Neuronal stem cell (in vitro differentiated cells): ENCODE measurements around the gene PKD1L1.

Source experiments
- DNase-seq: peaks from one replicate; pipeline ENCODE4 v3.0.0-alpha.2; 2013; ENCODE audit warnings: low spot score
- H2AFZ ChIP-seq: one replicate; pipeline ENCODE4 v1.6.1; 2013; ENCODE audit warnings: mild to moderate bottlenecking, low read length, inconsistent platforms
- H2AK5ac ChIP-seq: 2 replicates; pipeline ENCODE4 v1.6.1; 2013; ENCODE audit warnings: low read depth, mild to moderate bottlenecking, inconsistent platforms, low read length, moderate library complexity, mixed read lengths
- H2BK120ac ChIP-seq: 2 replicates; pipeline ENCODE4 v1.6.1; 2013; ENCODE audit warnings: low read depth, mild to moderate bottlenecking, inconsistent platforms, low read length, moderate library complexity, mixed read lengths
- H2BK12ac ChIP-seq: one replicate; pipeline ENCODE4 v1.6.1; 2013; ENCODE audit warnings: low read length, inconsistent platforms
- H2BK15ac ChIP-seq: 2 replicates; pipeline ENCODE4 v1.6.1; 2013; ENCODE audit warnings: mild to moderate bottlenecking, low read length, inconsistent platforms, mixed read lengths
- H2BK5ac ChIP-seq: one replicate; pipeline ENCODE4 v1.6.1; 2013; ENCODE audit warnings: inconsistent platforms, mild to moderate bottlenecking, low read length, moderate library complexity
- H3K14ac ChIP-seq: one replicate; pipeline ENCODE4 v1.6.1; 2013; ENCODE audit warnings: low read length, inconsistent platforms
- H3K18ac ChIP-seq: 2 replicates; pipeline ENCODE4 v1.6.1; 2013; ENCODE audit warnings: low read length, inconsistent platforms
- H3K23ac ChIP-seq: 2 replicates; pipeline ENCODE4 v1.6.1; 2013; ENCODE audit warnings: low read depth, mild to moderate bottlenecking, mixed read lengths, low read length, inconsistent platforms; ENCODE audit not compliant: poor library complexity
- H3K27ac ChIP-seq: replicated peaks from 3 replicates; pipeline ENCODE4 v1.5.1; 2013; ENCODE audit warnings: low read length, inconsistent platforms
- H3K27me3 ChIP-seq, 3 experiments: 2 replicates each; pipeline ENCODE4 v1.6.1; 2013; ENCODE audit warnings: low read length in 3 of 3, mild to moderate bottlenecking in 2 of 3, inconsistent platforms in 1 of 3, low read depth in 1 of 3, mixed read lengths in 1 of 3, moderate library complexity in 1 of 3; ENCODE audit not compliant: control insufficient read depth in 3 of 3, insufficient read depth in 3 of 3
- H3K36me3 ChIP-seq, 2 donors: replicated peaks in 1 of 2; 2 replicates each; pipeline ENCODE4 v1.6.1; 2013; ENCODE audit warnings: low read length in 2 of 2; ENCODE audit not compliant: control insufficient read depth in 2 of 2, insufficient read depth in 2 of 2
- H3K4ac ChIP-seq: 2 replicates; pipeline ENCODE4 v1.6.1; 2013; ENCODE audit warnings: inconsistent platforms, mild to moderate bottlenecking, low read length, moderate library complexity
- H3K4me1 ChIP-seq, 2 donors: 1 replicate in 1 of 2; 2 replicates in 1 of 2; pipeline ENCODE4 v1.6.1; 2013; ENCODE audit warnings: low read length in 2 of 2, low read depth in 1 of 2; ENCODE audit not compliant: control insufficient read depth in 2 of 2, insufficient read depth in 1 of 2
- H3K4me2 ChIP-seq: one replicate; pipeline ENCODE4 v1.6.1; 2013; ENCODE audit warnings: mild to moderate bottlenecking, low read length, inconsistent platforms; ENCODE audit not compliant: insufficient read depth, poor library complexity, severe bottlenecking
- H3K4me3 ChIP-seq, 2 donors: 2 replicates each; pipeline ENCODE4 v1.5.1; 2013; ENCODE audit warnings: low read length in 2 of 2, mild to moderate bottlenecking in 2 of 2, inconsistent platforms in 1 of 2, moderate library complexity in 1 of 2
- H3K79me1 ChIP-seq: one replicate; pipeline ENCODE4 v1.6.1; 2013; ENCODE audit warnings: low read depth, mild to moderate bottlenecking, inconsistent platforms, low read length, moderate library complexity
- H3K9ac ChIP-seq: one replicate; pipeline ENCODE4 v1.6.1; 2013; ENCODE audit warnings: mild to moderate bottlenecking, low read depth, low read length, inconsistent platforms; ENCODE audit not compliant: poor library complexity
- H3K9me3 ChIP-seq, 2 donors: replicated peaks in 1 of 2; 2 replicates each; pipeline versions ENCODE3 to v1.6.1; 2013; ENCODE audit warnings: low read length in 2 of 2, mild to moderate bottlenecking in 2 of 2, inconsistent platforms in 1 of 2, low read depth in 1 of 2, mixed read lengths in 1 of 2, moderate library complexity in 1 of 2; ENCODE audit not compliant: control insufficient read depth in 2 of 2, insufficient read depth in 1 of 2
- H4K8ac ChIP-seq: one replicate; pipeline ENCODE4 v1.6.1; 2013; ENCODE audit warnings: low read depth, mild to moderate bottlenecking, inconsistent platforms, low read length, moderate library complexity
- H4K91ac ChIP-seq: one replicate; pipeline ENCODE4 v1.6.1; 2013; ENCODE audit warnings: low read length, low read depth, mild to moderate bottlenecking, inconsistent platforms; ENCODE audit not compliant: poor library complexity
- WGBS, 2 donors: extraction: QIAGEN DNeasy Blood & Tissue Kit; methylation state at CpG; one replicate each; pipeline ENCODE4 v1.1.7; 2013; ENCODE audit warnings: missing lambda C conversion rate in 2 of 2, mixed read lengths in 1 of 2; ENCODE audit not compliant: insufficient read length in 2 of 2, insufficient replicate concordance in 1 of 2; ENCODE audit errors: extremely low coverage in 2 of 2; 5-methylcytosine and 5-hydroxymethylcytosine counted together

PKD1L1 gene

GRCh38 chr7:47901542-47901941 is 46.7 kb downstream of the PKD1L1 start:
- peak overlapping the region; percentile 63 for H3K18ac ChIP-seq
- no peak overlapping the region for H2BK120ac ChIP-seq
- H4K8ac ChIP-seq = no peak overlapping the region
- H3K9ac ChIP-seq = no peak overlapping the region
- WGBS, 2 donors = no CpG with 5 or more reads among the region's 11 CpGs
- no peak overlapping the region for H2BK12ac ChIP-seq
- no peak overlapping the region for H4K91ac ChIP-seq
- no peak overlapping the region for H2AK5ac ChIP-seq
- no peak overlapping the region for H3K4me3 ChIP-seq
- H3K14ac ChIP-seq = no peak overlapping the region
- H3K36me3 ChIP-seq = no peaks in the 10 kb centered on the region
- H3K27ac ChIP-seq = peak overlapping the region; percentile 65
- DNase-seq = no peak
- H3K9me3 ChIP-seq = peaks cover 1 to 13% of the 10 kb centered on the region in 2 donors
- no peak overlapping the region for H3K4me2 ChIP-seq
- H2BK15ac ChIP-seq = no peak overlapping the region
- no peaks in the 10 kb centered on the region for H3K79me1 ChIP-seq
- H3K4me1 ChIP-seq = peaks cover 24 to 25% of the 10 kb centered on the region in 2 donors
- H2BK5ac ChIP-seq = no peak overlapping the region
- no peak overlapping the region for H2AFZ ChIP-seq
- H3K27me3 ChIP-seq = peaks cover 0 to 64% (median 0%) of the 10 kb centered on the region in 3 experiments
- no peak overlapping the region for H3K4ac ChIP-seq
- H3K23ac ChIP-seq = no peak overlapping the region

DNA sequence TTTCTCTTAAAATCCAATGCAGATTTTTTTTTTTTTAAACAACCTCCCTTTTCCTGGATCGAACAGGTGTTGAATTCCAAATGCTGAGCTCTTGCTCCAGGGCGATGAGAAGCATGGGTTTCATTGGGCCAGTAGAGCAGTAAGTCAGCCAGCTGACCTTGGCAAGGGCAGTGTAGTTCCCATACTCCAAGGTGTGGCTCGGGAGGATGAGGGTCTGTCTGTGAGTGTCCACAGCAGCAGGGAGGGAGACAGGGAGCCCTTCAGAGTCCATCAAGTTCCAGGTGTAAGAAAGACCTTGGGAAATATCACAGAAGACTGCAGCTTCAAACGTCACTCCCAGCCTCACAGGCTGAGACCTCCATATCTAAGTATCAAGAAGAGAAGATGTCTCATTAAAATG is 50.4 kb downstream of the PKD1L1 start:
- Histone ChIP-seq H3K27ac (no peak overlapping the region), H3K14ac (no peak overlapping the region), H3K23ac (no peak overlapping the region), H3K4me2 (no peak overlapping the region), H2AFZ (no peak overlapping the region), H4K91ac (no peak overlapping the region), H3K9me3 (peaks cover 0 to 3% of the 10 kb centered on the region in 2 donors), H2BK5ac (no peak overlapping the region), H2BK12ac (no peak overlapping the region), H2BK120ac (no peak overlapping the region), H3K27me3 (peaks cover 0 to 47% (median 0%) of the 10 kb centered on the region in 3 experiments), H3K9ac (no peak overlapping the region), H3K36me3 (no peaks in the 10 kb centered on the region), H3K4ac (no peak overlapping the region), H3K4me3 (no peak overlapping the region), H3K18ac (no peak overlapping the region), H3K4me1 (peaks cover 10 to 15% of the 10 kb centered on the region in 2 donors), H3K79me1 (no peaks in the 10 kb centered on the region), H2BK15ac (no peak overlapping the region), H4K8ac (no peak overlapping the region), H2AK5ac (no peak overlapping the region)
- DNase-seq = no peak
- WGBS, 2 donors = no CpG with 5 or more reads among the region's 4 CpGs

- H3K23ac ChIP-seq = no peak overlapping the region
- H3K36me3 ChIP-seq = no peaks in the 10 kb centered on the region
- no peak overlapping the region for H2AFZ ChIP-seq
- H3K79me1 ChIP-seq = no peaks in the 10 kb centered on the region
- no peak overlapping the region for H4K8ac ChIP-seq
- no peak overlapping the region for H3K4me3 ChIP-seq
- H3K27ac ChIP-seq = no peak overlapping the region
- WGBS, 2 donors = no CpG with 5 or more reads among the region's 9 CpGs
- no peak overlapping the region for H2BK12ac ChIP-seq
- H2BK5ac ChIP-seq = no peak overlapping the region
- H2BK15ac ChIP-seq = no peak overlapping the region
- H4K91ac ChIP-seq = no peak overlapping the region
- no peak for DNase-seq
- H3K4me1 ChIP-seq = peaks cover 6 to 11% of the 10 kb centered on the region in 2 donors
- no peak overlapping the region for H3K18ac ChIP-seq
- no peak overlapping the region for H2BK120ac ChIP-seq
- H3K27me3 ChIP-seq = peaks cover 0 to 46% (median 0%) of the 10 kb centered on the region in 3 experiments
- H3K9me3 ChIP-seq = no peaks in the 10 kb centered on the region
- no peak overlapping the region for H2AK5ac ChIP-seq
- H3K14ac ChIP-seq = no peak overlapping the region
- H3K4ac ChIP-seq = no peak overlapping the region
- H3K4me2 ChIP-seq = no peak overlapping the region
- no peak overlapping the region for H3K9ac ChIP-seq
Observed at GRCh38 chr7:47896809-47897423, 51.4 kb downstream of the PKD1L1 start.

GRCh38 chr7:47895026-47895425 is 53.2 kb downstream of the PKD1L1 start:
- Histone ChIP-seq H3K18ac (no peak overlapping the region), H2BK120ac (no peak overlapping the region), H3K4ac (no peak overlapping the region), H3K27me3 (peaks cover 0 to 57% (median 0%) of the 10 kb centered on the region in 3 experiments), H3K27ac (no peak overlapping the region), H2BK15ac (no peak overlapping the region), H2AFZ (no peak overlapping the region), H3K4me2 (no peak overlapping the region), H3K4me3 (no peak overlapping the region), H3K36me3 (no peaks in the 10 kb centered on the region), H2BK5ac (no peak overlapping the region), H4K91ac (no peak overlapping the region), H2BK12ac (no peak overlapping the region), H3K23ac (no peak overlapping the region), H3K4me1 (peaks cover 0 to 7% of the 10 kb centered on the region in 2 donors), H2AK5ac (no peak overlapping the region), H3K79me1 (no peaks in the 10 kb centered on the region), H4K8ac (no peak overlapping the region), H3K9me3 (no peaks in the 10 kb centered on the region), H3K14ac (no peak overlapping the region), H3K9ac (no peak overlapping the region)
- WGBS, 2 donors = 100% methylated on average over 1 of the region's 2 CpGs
- DNase-seq = no peak
